ENCODE measurements around the gene MS4A1. TPM values are rescaled to one million over a fixed set of nuclear protein-coding genes. Genes with fewer than 3 reads are reported as not detected.
"Not testable (repeated sequence)": the region's sequence is repeated elsewhere in the genome, so short reads cannot be mapped to it uniquely, and the experiment has no call there.

Gene MS4A1
- total and polyA plus RNA-seq, 2 of the 8 experiments (the other 6 are each of a cell fraction or from before 2014, with no cell fraction given): not detected

DNA sequence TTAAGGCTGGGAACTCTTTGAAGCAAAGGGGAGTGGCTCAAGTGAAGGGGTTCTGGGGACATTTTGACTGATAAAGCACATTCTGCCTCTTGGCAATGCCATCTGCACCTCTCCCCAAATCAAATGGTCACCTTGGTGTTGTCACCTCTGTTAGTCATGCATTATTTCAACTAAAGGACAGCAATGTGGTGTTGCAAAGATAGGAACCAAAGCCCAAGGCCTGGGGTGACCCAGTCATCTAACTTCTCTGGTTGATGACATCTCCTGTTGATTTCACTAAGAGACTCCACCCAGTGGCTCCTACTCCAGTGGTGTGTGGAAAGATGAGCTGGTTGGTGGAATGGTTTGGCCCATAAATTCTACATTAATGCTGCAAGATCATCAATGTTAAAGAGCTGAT lies 7.8 kb upstream of the MS4A1 start (continued):
- TF ChIP-seq NANOG (IDR thresholded peaks at IDR 0.05; ENCODE audit: insufficient read depth, low read depth, low read length, poor library complexity, severe bottlenecking) (no peak), JUND (IDR thresholded peaks at IDR 0.05; ENCODE audit: low read length) (no peak), RXRA (IDR thresholded peaks at IDR 0.05; ENCODE audit: insufficient read depth, low read depth, low read length) (no peak), SP2 (IDR thresholded peaks at IDR 0.05; ENCODE audit: low read length) (no peak)
- TF ChIP-seq, protein P1, sequence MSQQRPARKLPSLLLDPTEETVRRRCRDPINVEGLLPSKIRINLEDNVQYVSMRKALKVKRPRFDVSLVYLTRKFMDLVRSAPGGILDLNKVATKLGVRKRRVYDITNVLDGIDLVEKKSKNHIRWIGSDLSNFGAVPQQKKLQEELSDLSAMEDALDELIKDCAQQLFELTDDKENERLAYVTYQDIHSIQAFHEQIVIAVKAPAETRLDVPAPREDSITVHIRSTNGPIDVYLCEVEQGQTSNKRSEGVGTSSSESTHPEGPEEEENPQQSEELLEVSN (IDR thresholded peaks at IDR 0.05): no peak

DNA sequence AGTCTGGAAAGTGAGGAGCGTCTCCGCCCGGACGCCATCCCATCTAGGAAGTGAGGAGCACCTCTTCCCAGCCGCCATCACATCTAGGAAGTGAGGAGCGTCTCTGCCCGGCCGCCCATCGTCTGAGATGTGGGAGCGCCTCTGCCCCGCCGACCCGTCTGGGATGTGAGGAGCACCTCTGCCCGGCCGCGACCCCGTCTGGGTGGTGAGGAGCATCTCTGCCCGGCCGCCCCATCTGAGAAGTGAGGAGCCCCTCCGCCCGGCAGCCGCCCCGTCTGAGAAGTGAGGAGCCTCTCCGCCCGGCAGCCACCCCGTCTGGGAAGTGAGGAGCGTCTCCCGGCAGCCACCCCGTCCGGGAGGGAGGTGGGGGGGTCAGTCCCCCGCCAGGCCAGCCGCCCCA lies 4.5 kb upstream of the MS4A1 start:
- DNase-seq (ENCODE audit: low read depth in 1 of 2, low spot score in 2 of 2); H2BK120ac ChIP-seq (replicated peaks; ENCODE audit: low read depth, low read length); POLR2A ChIA-PET (ENCODE audit: partially characterized antibody); H3K36me3 ChIP-seq (ENCODE audit: control insufficient read depth in 2 of 4, insufficient read depth in 4 of 4, low read length in 3 of 4); H3K79me2 ChIP-seq (ENCODE audit: control insufficient read depth in 1 of 2, insufficient read depth in 2 of 2, low read length in 2 of 2); H2BK5ac ChIP-seq (ENCODE audit: low read depth, low read length); H4K8ac ChIP-seq (ENCODE audit: extremely low read depth, insufficient read depth, low read length); H2BK12ac ChIP-seq (ENCODE audit: low read depth, low read length); H3K56ac ChIP-seq (replicated peaks; ENCODE audit: insufficient read length, low read depth, low read length); H2BK20ac ChIP-seq (ENCODE audit: low read length); H4K20me1 ChIP-seq (replicated peaks in 1 of 2; ENCODE audit: control insufficient read depth in 1 of 2, insufficient read depth in 2 of 2, low read length in 2 of 2); H3K9ac ChIP-seq (replicated peaks in 1 of 4; ENCODE audit: extremely low read depth in 1 of 4, low read depth in 3 of 4, low read length in 3 of 4); H2AK5ac ChIP-seq (ENCODE audit: low read depth, low read length); H3K4ac ChIP-seq (replicated peaks; ENCODE audit: insufficient read length, low read depth, low read length); H3K4me3 ChIP-seq (ENCODE audit: extremely low read depth in 1 of 4, insufficient read depth in 2 of 4, low read depth in 3 of 4, low read length in 4 of 4); H4K91ac ChIP-seq (replicated peaks; ENCODE audit: insufficient read length, low read length); H2AFZ ChIP-seq (ENCODE audit: low read length); H3K23me2 ChIP-seq (ENCODE audit: low read depth, low read length); CTCF ChIA-PET (ENCODE audit: partially characterized antibody); H2BK15ac ChIP-seq (ENCODE audit: low read length); H4K5ac ChIP-seq (ENCODE audit: insufficient read length, low read depth, low read length); H3K14ac ChIP-seq (ENCODE audit: insufficient read length); H3K4me1 ChIP-seq (replicated peaks in 1 of 4; ENCODE audit: control insufficient read depth in 3 of 4, insufficient read depth in 4 of 4, low read length in 3 of 4); H3K27ac ChIP-seq (ENCODE audit: low read depth, low read length); FAIRE-seq; H3K79me1 ChIP-seq (ENCODE audit: low read depth, low read length); H3K27me3 ChIP-seq (replicated peaks in 1 of 4; ENCODE audit: control insufficient read depth in 3 of 4, extremely low read depth in 1 of 4, insufficient read depth in 3 of 4, low read length in 3 of 4); H3K18ac ChIP-seq (ENCODE audit: extremely low read depth, low read length); H3K23ac ChIP-seq (ENCODE audit: insufficient read length); H3K4me2 ChIP-seq (ENCODE audit: insufficient read depth in 1 of 2, low read depth in 2 of 2, low read length in 2 of 2): not testable (repeated sequence)
- WGBS, 2 experiments (ENCODE audit: extremely low coverage in 1 of 2, insufficient coverage in 1 of 2, insufficient read length in 1 of 2, insufficient replicate concordance in 2 of 2, low coverage in 1 of 2, low lambda C conversion rate in 2 of 2, missing lambda C conversion rate in 1 of 2): 92% methylated on average over 12 of the region's 32 CpGs; no CpG with 5 or more reads in 1 of the 2 experiments
- H3K9me3 ChIP-seq (ENCODE audit: insufficient read depth in 2 of 2, low read depth in 1 of 2, low read length in 1 of 2): peaks cover 2 to 12% of the 10 kb centered on the region in 2 experiments; a peak in 3 of 4 replicates

Data from H1 (cell line).